Vagina (tissue), 2 donors: ENCODE data around the gene HYOU1.

ENCODE experiments used
- POLR2AphosphoS5 ChIP-seq, 2 donors: sonication (generic); formaldehyde crosslinking; IDR thresholded peaks; one replicate each; pipeline ENCODE4 v1.9.0; 2017; ENCODE audit warnings: antibody characterized with exemption in 2 of 2, mild to moderate bottlenecking in 2 of 2, low read depth in 1 of 2; ENCODE audit not compliant: insufficient read depth in 1 of 2
- TF ChIP-seq, protein P1 (sequence below), 3 experiments: fragments of 450-650 bp in 2 of 3; fragments of 200-600 bp in 1 of 3; sonication (generic) in 1 of 3; IDR thresholded peaks; one replicate each; pipeline ENCODE4 v1.5.1; 2017 to 2019; ENCODE audit warnings: antibody characterized with exemption in 3 of 3, mild to moderate bottlenecking in 2 of 3, moderate library complexity in 2 of 3

GRCh38 chr11:119030029-119030328, 27.0 kb downstream of the HYOU1 start:
- TF ChIP-seq, protein P1, sequence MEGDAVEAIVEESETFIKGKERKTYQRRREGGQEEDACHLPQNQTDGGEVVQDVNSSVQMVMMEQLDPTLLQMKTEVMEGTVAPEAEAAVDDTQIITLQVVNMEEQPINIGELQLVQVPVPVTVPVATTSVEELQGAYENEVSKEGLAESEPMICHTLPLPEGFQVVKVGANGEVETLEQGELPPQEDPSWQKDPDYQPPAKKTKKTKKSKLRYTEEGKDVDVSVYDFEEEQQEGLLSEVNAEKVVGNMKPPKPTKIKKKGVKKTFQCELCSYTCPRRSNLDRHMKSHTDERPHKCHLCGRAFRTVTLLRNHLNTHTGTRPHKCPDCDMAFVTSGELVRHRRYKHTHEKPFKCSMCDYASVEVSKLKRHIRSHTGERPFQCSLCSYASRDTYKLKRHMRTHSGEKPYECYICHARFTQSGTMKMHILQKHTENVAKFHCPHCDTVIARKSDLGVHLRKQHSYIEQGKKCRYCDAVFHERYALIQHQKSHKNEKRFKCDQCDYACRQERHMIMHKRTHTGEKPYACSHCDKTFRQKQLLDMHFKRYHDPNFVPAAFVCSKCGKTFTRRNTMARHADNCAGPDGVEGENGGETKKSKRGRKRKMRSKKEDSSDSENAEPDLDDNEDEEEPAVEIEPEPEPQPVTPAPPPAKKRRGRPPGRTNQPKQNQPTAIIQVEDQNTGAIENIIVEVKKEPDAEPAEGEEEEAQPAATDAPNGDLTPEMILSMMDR (IDR thresholded peaks at IDR 0.05) = no peak
- TF ChIP-seq POLR2AphosphoS5 (IDR thresholded peaks at IDR 0.05; ENCODE audit: insufficient read depth in 1 of 2, low read depth in 1 of 2) = no peak
